ENCODE data around the gene ACE2. TPM values are rescaled to one million over a fixed set of nuclear protein-coding genes. Genes with fewer than 3 reads are reported as not detected.

Gene ACE2
- polyA plus RNA-seq, 3 donors: not detected

DNA sequence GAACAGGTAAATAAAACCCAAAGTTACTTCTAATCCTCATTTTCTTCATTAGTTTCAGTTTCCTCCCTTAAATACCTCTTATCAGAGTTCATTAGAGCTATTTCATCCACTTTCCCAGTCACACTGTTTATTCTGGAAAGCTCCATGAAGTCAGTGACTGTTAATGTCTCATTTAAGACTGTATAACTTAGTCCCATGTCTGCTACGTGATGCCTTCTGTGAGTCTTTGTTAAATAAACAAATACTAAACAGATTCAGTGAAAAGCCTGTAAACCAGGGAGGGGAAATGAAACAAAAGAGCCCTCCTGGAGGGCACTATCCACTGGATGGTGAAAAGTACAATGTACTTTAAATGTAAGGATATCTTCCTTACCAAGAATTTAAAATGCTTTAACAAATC is 24.7 kb downstream of the ACE2 start:
- H3K27me3 Mint-ChIP-seq (ENCODE audit: low read depth in 3 of 3): peaks cover 0 to 45% (median 2%) of the 10 kb centered on the region in 3 donors
- H3K9me3 Mint-ChIP-seq: peaks cover 0 to under 1% (median 0%) of the 10 kb centered on the region in 7 donors
- no peaks in the 10 kb centered on the region for H3K36me3 Mint-ChIP-seq
- Histone ChIP-seq H3K4me1 (ENCODE audit: control insufficient read depth in 1 of 2, insufficient read depth in 2 of 2, low read length in 2 of 2) (no peaks in the 10 kb centered on the region), H3K9me3 (replicated peaks in 1 of 2; ENCODE audit: control insufficient read depth in 1 of 2, insufficient read depth in 1 of 2, low read length in 2 of 2) (no peaks in the 10 kb centered on the region), H3K27me3 (ENCODE audit: control insufficient read depth in 2 of 2, insufficient read depth in 2 of 2, low read length in 2 of 2) (peaks cover 0 to 84% of the 10 kb centered on the region in 2 donors), H3K4me2 (replicated peaks; ENCODE audit: extremely low read depth, low read length, poor library complexity, severe bottlenecking) (no peak overlapping the region), H4K20me1 (ENCODE audit: insufficient read depth, low read length) (no peaks in the 10 kb centered on the region), H3K36me3 (replicated peaks in 1 of 2; ENCODE audit: control insufficient read depth in 1 of 2, insufficient read depth in 2 of 2, low read length in 2 of 2) (no peaks in the 10 kb centered on the region), H3K4me3 (replicated peaks in 1 of 3; ENCODE audit: low read depth in 2 of 3, low read length in 3 of 3) (no peak overlapping the region), H3K9ac (ENCODE audit: insufficient read depth, low read length, poor library complexity, severe bottlenecking) (no peak overlapping the region), H2AFZ (ENCODE audit: insufficient read depth, low read depth, low read length, poor library complexity, severe bottlenecking) (no peak overlapping the region), H3K27ac (ENCODE audit: low read depth in 1 of 2, low read length in 2 of 2) (no peak overlapping the region), H3K79me2 (ENCODE audit: insufficient read depth, low read length) (no peaks in the 10 kb centered on the region)
- no CpG with 5 or more reads among the region's 1 CpG for WGBS (ENCODE audit: insufficient coverage)
- H3K4me3 Mint-ChIP-seq: no peak overlapping the region
- no peak for DNase-seq
- TF ChIP-seq, protein P1, sequence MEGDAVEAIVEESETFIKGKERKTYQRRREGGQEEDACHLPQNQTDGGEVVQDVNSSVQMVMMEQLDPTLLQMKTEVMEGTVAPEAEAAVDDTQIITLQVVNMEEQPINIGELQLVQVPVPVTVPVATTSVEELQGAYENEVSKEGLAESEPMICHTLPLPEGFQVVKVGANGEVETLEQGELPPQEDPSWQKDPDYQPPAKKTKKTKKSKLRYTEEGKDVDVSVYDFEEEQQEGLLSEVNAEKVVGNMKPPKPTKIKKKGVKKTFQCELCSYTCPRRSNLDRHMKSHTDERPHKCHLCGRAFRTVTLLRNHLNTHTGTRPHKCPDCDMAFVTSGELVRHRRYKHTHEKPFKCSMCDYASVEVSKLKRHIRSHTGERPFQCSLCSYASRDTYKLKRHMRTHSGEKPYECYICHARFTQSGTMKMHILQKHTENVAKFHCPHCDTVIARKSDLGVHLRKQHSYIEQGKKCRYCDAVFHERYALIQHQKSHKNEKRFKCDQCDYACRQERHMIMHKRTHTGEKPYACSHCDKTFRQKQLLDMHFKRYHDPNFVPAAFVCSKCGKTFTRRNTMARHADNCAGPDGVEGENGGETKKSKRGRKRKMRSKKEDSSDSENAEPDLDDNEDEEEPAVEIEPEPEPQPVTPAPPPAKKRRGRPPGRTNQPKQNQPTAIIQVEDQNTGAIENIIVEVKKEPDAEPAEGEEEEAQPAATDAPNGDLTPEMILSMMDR (IDR thresholded peaks at IDR 0.05): no peak
- no peak overlapping the region for H3K27ac Mint-ChIP-seq
- no peaks in the 10 kb centered on the region for H3K4me1 Mint-ChIP-seq
- intact Hi-C loops (cut with micrococcal nuclease): no loop called here

DNA sequence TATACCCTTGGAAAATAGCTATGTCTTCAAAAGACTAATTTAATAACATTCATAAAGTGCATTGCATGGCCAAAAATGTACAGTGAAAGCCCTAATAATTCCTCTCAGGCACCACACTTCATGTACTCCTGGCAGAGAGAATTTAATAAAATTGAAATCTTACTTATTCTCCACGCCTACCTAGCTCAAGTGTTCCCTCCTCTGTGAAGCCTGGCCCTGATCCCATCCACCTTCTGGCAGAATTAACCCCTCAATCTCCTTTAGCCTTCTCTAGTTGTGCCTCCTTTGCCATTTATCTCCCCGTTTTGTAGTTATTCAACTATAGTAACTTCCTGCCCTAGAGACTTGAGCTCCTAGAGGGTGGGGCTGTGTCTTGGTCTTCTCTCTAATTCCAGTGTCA is 26.7 kb downstream of the ACE2 start:
- H3K4me2 ChIP-seq (replicated peaks; ENCODE audit: extremely low read depth, low read length, poor library complexity, severe bottlenecking): no peak overlapping the region
- H3K4me3 ChIP-seq (replicated peaks in 1 of 3; ENCODE audit: low read depth in 2 of 3, low read length in 3 of 3): no peak overlapping the region
- 57% methylated on average over 1 of the region's 2 CpGs for WGBS (ENCODE audit: insufficient coverage)
- no peak overlapping the region for H3K27ac ChIP-seq (ENCODE audit: low read depth in 1 of 2, low read length in 2 of 2)
- peaks cover 0 to 89% of the 10 kb centered on the region in 2 donors for H3K27me3 ChIP-seq (ENCODE audit: control insufficient read depth in 2 of 2, insufficient read depth in 2 of 2, low read length in 2 of 2)
- no peaks in the 10 kb centered on the region for H3K4me1 ChIP-seq (ENCODE audit: control insufficient read depth in 1 of 2, insufficient read depth in 2 of 2, low read length in 2 of 2)
- no peaks in the 10 kb centered on the region for H3K9me3 ChIP-seq (replicated peaks in 1 of 2; ENCODE audit: control insufficient read depth in 1 of 2, insufficient read depth in 1 of 2, low read length in 2 of 2)
- Mint-ChIP-seq H3K4me1 (no peaks in the 10 kb centered on the region), H3K9me3 (no peaks in the 10 kb centered on the region), H3K36me3 (no peaks in the 10 kb centered on the region), H3K27me3 (ENCODE audit: low read depth in 3 of 3) (peaks cover 0 to 45% (median 2%) of the 10 kb centered on the region in 3 donors), H3K27ac (peak overlapping the region in 1 of 7 donors; percentile 16), H3K4me3 (no peak overlapping the region)
- TF ChIP-seq, protein P1 (IDR thresholded peaks at IDR 0.05): no peak
- no peaks in the 10 kb centered on the region for H4K20me1 ChIP-seq (ENCODE audit: insufficient read depth, low read length)
- DNase-seq: no peak
- H2AFZ ChIP-seq (ENCODE audit: insufficient read depth, low read depth, low read length, poor library complexity, severe bottlenecking): no peak overlapping the region
- H3K9ac ChIP-seq (ENCODE audit: insufficient read depth, low read length, poor library complexity, severe bottlenecking): no peak overlapping the region
- no peaks in the 10 kb centered on the region for H3K36me3 ChIP-seq (replicated peaks in 1 of 2; ENCODE audit: control insufficient read depth in 1 of 2, insufficient read depth in 2 of 2, low read length in 2 of 2)
- intact Hi-C loops (cut with micrococcal nuclease): no loop called here
- no peaks in the 10 kb centered on the region for H3K79me2 ChIP-seq (ENCODE audit: insufficient read depth, low read length)
